Right lobe of liver (tissue), 6 donors: ENCODE measurements around the gene TCF4. TPM values are rescaled to one million over a fixed set of nuclear protein-coding genes. Genes with fewer than 3 reads are reported as not detected.

ENCODE experiments used
- ATAC-seq, 4 donors: fragments of 200-7000 bp; cut with Tn5 transposase; one replicate each; pipeline ENCODE4 v1.9.1; 2020; ENCODE audit warnings: mild to moderate bottlenecking in 4 of 4, moderate library complexity in 4 of 4
- DNase-seq, 3 donors: peaks; one replicate each; pipeline ENCODE4 v3.0.0-alpha.2; 2020
- H3K27ac ChIP-seq, 3 donors: fragments of 200-600 bp; one replicate each; pipeline ENCODE4 v1.8.0; 2022
- H3K27me3 ChIP-seq, 2 donors: fragments of 200-600 bp; one replicate each; pipeline ENCODE4 v1.8.0; 2022
- H3K36me3 ChIP-seq, 4 donors: fragments of 200-600 bp; sonication (generic) in 1 of 4; one replicate each; pipeline versions ENCODE4 v1.5.1 to v1.8.0; 2017 to 2022; ENCODE audit warnings: control low read depth in 1 of 4
- H3K4me1 ChIP-seq, 4 donors: fragments of 200-600 bp; sonication (generic) in 1 of 4; one replicate each; pipeline versions ENCODE4 v1.5.1 to v1.8.0; 2017 to 2022; ENCODE audit warnings: control low read depth in 1 of 4
- H3K4me3 ChIP-seq, 3 donors: fragments of 200-600 bp; one replicate each; pipeline ENCODE4 v1.8.0; 2022
- H3K9me3 ChIP-seq, 4 donors: fragments of 200-600 bp; sonication (generic) in 1 of 4; one replicate each; pipeline versions ENCODE4 v1.5.1 to v1.8.0; 2017 to 2022; ENCODE audit warnings: control low read depth in 1 of 4
- POLR2A ChIP-seq: fragments of 450-650 bp; IDR thresholded peaks from one replicate; pipeline ENCODE4 v1.6.1; 2017; ENCODE audit warnings: antibody characterized with exemption, mild to moderate bottlenecking
- WGBS: methylation state at CpG from one replicate; pipeline ENCODE4 v1.1.6; 2018; ENCODE audit warnings: low coverage, low lambda C conversion rate; ENCODE audit not compliant: insufficient coverage; ENCODE audit errors: missing lambda C conversion rate; 5-methylcytosine and 5-hydroxymethylcytosine counted together
- intact Hi-C, 2 donors: fragments of 100-400 bp; cut with DNase I; formaldehyde crosslinking; loops; one replicate each; pipeline versions ENCODE4 v1.11.2 to v1.14.1; 2022
- total RNA-seq, 6 experiments: library from RNA; depleted of rRNA in 2 of 6; stranded (reverse); fragments of >200 nt in 2 of 6; fragmentation: NEBNext Ultra II Directional in 3 of 6; extraction: Animal tissue kit (Norgen Biotek cat#: 25700) in 3 of 6; gene quantifications; one replicate each; pipeline versions ENCODE4 v1.1.0 to v1.2.4, GENCODE V29; 2016 to 2023
- TF ChIP-seq, protein P1 (sequence below), 4 donors: fragments of 200-600 bp in 3 of 4; fragments of 450-650 bp in 1 of 4; IDR thresholded peaks; one replicate each; pipeline versions ENCODE4 v1.5.1 to v1.8.0; 2016 to 2022; ENCODE audit warnings: antibody characterized with exemption in 4 of 4, mild to moderate bottlenecking in 2 of 4
- donor health status: DM: no; HTN: yes; CAD: no.
- donor health status: DM: no; HTN: no; CAD: no.
- donor health status: DM: no; HTN: no; CAD: no.
- donor health status: DM: no; HTN: yes; CAD: no.
- donor health status: DM: no; HTN: yes; CAD: no.

TCF4 gene
- total RNA-seq, 6 experiments from 2014 or later: 8.1 to 19.5 (median 10.4) TPM

DNA sequence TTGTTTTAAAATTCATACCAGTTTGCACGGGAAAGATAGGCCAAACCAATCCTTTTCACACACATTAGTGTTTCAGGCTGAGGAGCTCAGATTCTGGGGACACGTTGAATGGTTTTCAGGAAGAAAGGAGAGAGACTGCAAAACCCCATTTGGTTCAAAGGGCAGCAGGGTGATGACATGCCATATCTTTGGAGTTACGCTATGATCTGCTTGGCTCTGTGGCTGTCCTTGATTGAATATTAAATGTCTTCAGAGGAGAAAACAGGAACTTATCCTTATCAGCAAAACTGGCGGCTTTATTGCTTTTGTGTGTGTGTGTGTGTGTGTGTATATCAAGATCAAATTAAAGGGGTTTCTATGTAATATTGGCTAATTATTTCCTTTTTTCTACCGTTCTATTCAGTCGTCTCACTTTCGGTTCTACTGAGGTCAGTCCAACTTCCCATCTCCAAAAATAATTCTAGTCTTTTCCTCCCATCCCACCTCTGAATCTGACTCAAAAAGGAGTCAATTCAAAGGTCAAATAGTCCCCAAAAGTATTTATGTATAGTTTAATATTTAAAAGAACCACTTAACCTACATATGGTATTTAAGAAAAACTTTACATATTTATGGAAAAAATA lies 335.8 kb downstream of the TCF4 start:
- no peaks in the 10 kb centered on the region for H3K9me3 ChIP-seq
- no peak overlapping the region for H3K4me3 ChIP-seq
- WGBS: 37% methylated on average over 7 of the region's 7 CpGs
- no peak for TF ChIP-seq POLR2A
- TF ChIP-seq, protein P1, sequence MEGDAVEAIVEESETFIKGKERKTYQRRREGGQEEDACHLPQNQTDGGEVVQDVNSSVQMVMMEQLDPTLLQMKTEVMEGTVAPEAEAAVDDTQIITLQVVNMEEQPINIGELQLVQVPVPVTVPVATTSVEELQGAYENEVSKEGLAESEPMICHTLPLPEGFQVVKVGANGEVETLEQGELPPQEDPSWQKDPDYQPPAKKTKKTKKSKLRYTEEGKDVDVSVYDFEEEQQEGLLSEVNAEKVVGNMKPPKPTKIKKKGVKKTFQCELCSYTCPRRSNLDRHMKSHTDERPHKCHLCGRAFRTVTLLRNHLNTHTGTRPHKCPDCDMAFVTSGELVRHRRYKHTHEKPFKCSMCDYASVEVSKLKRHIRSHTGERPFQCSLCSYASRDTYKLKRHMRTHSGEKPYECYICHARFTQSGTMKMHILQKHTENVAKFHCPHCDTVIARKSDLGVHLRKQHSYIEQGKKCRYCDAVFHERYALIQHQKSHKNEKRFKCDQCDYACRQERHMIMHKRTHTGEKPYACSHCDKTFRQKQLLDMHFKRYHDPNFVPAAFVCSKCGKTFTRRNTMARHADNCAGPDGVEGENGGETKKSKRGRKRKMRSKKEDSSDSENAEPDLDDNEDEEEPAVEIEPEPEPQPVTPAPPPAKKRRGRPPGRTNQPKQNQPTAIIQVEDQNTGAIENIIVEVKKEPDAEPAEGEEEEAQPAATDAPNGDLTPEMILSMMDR (IDR thresholded peaks at IDR 0.05): no peak
- ATAC-seq (peak; percentile 22 to 65 (median 48)), DNase-seq (no peak)
- no peaks in the 10 kb centered on the region for H3K4me1 ChIP-seq
- H3K27ac ChIP-seq: no peak overlapping the region
- intact Hi-C loops: no loop called here
- no peaks in the 10 kb centered on the region for H3K27me3 ChIP-seq
- no peaks in the 10 kb centered on the region for H3K36me3 ChIP-seq

DNA sequence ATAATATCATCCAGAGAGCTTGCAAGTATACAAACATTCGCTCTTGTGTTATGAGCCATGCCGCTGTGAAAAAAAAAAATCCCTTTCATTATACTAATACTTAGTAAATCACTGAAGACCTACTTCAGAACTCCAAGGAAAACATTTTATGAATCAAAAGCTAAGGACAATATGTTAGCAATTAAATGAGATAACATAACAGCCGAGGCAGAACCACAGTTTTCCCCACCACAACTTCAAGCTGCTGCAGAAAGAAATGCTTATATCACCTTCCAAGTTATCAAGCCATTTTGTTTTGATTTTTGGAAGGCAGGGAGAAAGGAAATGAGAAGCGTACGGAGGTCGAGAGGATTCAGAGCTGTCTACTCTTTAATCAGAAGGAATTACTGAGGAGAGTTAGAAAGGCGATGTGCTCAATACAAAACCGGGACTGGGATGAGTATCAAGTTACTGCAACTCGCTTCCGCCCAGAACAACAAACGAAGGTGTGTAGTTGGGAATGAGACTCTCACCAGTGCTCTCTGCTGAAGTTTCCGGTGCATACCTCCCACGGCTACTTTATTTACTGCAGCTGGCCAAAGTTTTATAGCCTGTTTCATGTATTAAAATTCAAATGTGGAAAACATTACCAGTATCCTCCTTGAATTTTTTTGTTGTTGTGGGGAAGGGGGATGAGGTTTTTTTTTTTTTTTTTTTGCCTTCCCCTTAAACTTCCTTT lies 336.6 kb downstream of the TCF4 start:
- no peaks in the 10 kb centered on the region for H3K4me1 ChIP-seq
- H3K27me3 ChIP-seq: no peaks in the 10 kb centered on the region
- WGBS: 46% methylated on average over 13 of the region's 13 CpGs
- no peaks in the 10 kb centered on the region for H3K36me3 ChIP-seq
- peak in 3 of 4 donors; percentile 21 to 63 (median 48) for ATAC-seq
- DNase-seq: no peak
- intact Hi-C loops: no loop called here
- H3K27ac ChIP-seq: no peak overlapping the region
- no peak overlapping the region for H3K4me3 ChIP-seq
- no peaks in the 10 kb centered on the region for H3K9me3 ChIP-seq
- TF ChIP-seq POLR2A: no peak
- TF ChIP-seq, protein P1 (IDR thresholded peaks at IDR 0.05): no peak

DNA sequence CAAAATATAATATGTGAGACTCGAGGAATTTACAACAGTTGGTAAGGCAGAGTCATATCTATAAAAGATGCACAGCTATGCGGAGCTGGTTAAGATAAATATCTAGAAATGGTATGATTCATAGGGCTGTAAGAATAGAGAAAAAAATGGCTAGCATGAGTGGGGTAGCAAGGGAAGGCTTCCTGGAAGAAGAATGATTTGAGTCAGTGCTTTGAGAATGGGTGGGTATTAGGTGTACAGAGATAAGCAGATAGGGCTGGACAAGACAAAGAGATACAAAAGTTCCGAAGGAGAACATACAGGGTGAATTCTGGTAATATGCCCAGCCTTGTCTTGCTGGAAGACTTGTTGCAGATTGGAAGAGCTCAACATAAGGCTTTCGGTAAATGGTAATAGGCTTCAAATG lies 337.2 kb downstream of the TCF4 start:
- H3K9me3 ChIP-seq: no peaks in the 10 kb centered on the region
- H3K4me3 ChIP-seq: no peak overlapping the region
- no peak overlapping the region for H3K27ac ChIP-seq
- no peaks in the 10 kb centered on the region for H3K27me3 ChIP-seq
- H3K4me1 ChIP-seq: no peaks in the 10 kb centered on the region
- intact Hi-C loops: no loop called here
- no peak for DNase-seq
- ATAC-seq: no peak
- TF ChIP-seq, protein P1 (IDR thresholded peaks at IDR 0.05): no peak
- WGBS: 57% methylated on average over 4 of the region's 4 CpGs
- no peaks in the 10 kb centered on the region for H3K36me3 ChIP-seq

DNA sequence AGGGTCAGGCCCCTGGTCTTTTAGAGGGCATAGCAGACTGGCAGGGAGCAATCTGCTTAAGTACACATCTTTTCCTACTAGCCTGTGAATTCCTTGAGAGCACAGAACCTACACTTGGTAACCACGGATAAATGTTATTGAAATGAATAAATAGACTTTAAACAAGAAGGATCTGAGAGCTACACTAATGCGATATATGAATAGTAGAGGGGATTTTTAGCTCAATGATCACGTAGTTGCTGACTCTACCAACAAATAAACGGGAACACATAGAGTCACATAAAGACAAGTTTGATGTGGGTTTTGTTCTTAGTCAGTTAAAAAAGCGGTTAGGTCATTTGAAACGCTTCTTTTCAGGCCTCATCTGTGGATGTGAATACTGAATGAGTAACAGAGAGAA lies 338.4 kb downstream of the TCF4 start:
- no peak for ATAC-seq
- Histone ChIP-seq H3K4me1 (no peaks in the 10 kb centered on the region), H3K27me3 (no peaks in the 10 kb centered on the region), H3K9me3 (no peaks in the 10 kb centered on the region), H3K36me3 (no peaks in the 10 kb centered on the region), H3K27ac (no peak overlapping the region), H3K4me3 (no peak overlapping the region)
- 78% methylated on average over 6 of the region's 6 CpGs for WGBS
- intact Hi-C loops: no loop called here
- DNase-seq: no peak
- TF ChIP-seq, protein P1 (IDR thresholded peaks at IDR 0.05): no peak
- TF ChIP-seq POLR2A: no peak
